ENCODE data around the gene TREH.

- TF ChIP-seq TAF1 (IDR thresholded peaks at IDR 0.05; ENCODE audit: borderline replicate concordance, insufficient read depth, low read length) (no peak), POLR2AphosphoS5 (IDR thresholded peaks at IDR 0.05; ENCODE audit: low read depth, low read length) (no peak), REST (IDR thresholded peaks at IDR 0.05; ENCODE audit: insufficient read depth in 1 of 2, low read depth in 2 of 2, low read length in 2 of 2) (no peak), SIN3A (IDR thresholded peaks at IDR 0.05; ENCODE audit: borderline replicate concordance, insufficient read depth, low read length) (no peak)
These were observed 15.3 kb upstream of the TREH start for GRCh38 chr11:118694771-118695170.
